HEK293 (cell line): Measurements from ENCODE around the gene AFF1.
A peak's percentile ranks its signal among the peaks of the same experiment; 100 is the strongest.

Experiments used
- EGR2 ChIP-seq: fragments of 450-650 bp; formaldehyde crosslinking; IDR thresholded peaks from 2 replicates; pipeline ENCODE4 v1.5.1; 2016; ENCODE audit warnings: low read depth, missing biosample characterization, missing genetic modification characterization
- KLF9 ChIP-seq: fragments of 450-650 bp; formaldehyde crosslinking; IDR thresholded peaks from 2 replicates; pipeline ENCODE4 v1.5.1; 2016; ENCODE audit warnings: missing biosample characterization, missing genetic modification characterization, low read depth
- OSR2 ChIP-seq: fragments of 450-650 bp; formaldehyde crosslinking; IDR thresholded peaks from 2 replicates; pipeline ENCODE4 v1.5.1; 2016; ENCODE audit warnings: missing biosample characterization, missing genetic modification characterization
- PRDM4 ChIP-seq: fragments of 450-650 bp; formaldehyde crosslinking; IDR thresholded peaks from 2 replicates; pipeline ENCODE4 v1.5.1; 2017; ENCODE audit warnings: missing biosample characterization, missing genetic modification characterization
- SETDB1 ChIP-seq: IDR thresholded peaks from one replicate; pipeline ENCODE4 v1.6.1; 2017; ENCODE audit warnings: mild to moderate bottlenecking, low read length, moderate library complexity, mixed read lengths; ENCODE audit not compliant: insufficient read length
- SP3 ChIP-seq: fragments of 450-650 bp; formaldehyde crosslinking; IDR thresholded peaks from 2 replicates; pipeline ENCODE4 v1.5.1; 2016; ENCODE audit warnings: missing biosample characterization, missing genetic modification characterization
- ZBTB10 ChIP-seq: fragments of 450-650 bp; formaldehyde crosslinking; IDR thresholded peaks from 2 replicates; pipeline ENCODE4 v1.5.1; 2016; ENCODE audit warnings: missing biosample characterization, missing genetic modification characterization
- ZBTB6 ChIP-seq: fragments of 450-650 bp; formaldehyde crosslinking; IDR thresholded peaks from 2 replicates; pipeline ENCODE4 v1.5.1; 2017; ENCODE audit warnings: missing biosample characterization, missing genetic modification characterization
- ZFP3 ChIP-seq: fragments of 450-650 bp; formaldehyde crosslinking; IDR thresholded peaks from 2 replicates; pipeline ENCODE4 v1.5.1; 2016; ENCODE audit warnings: low read depth, missing biosample characterization, missing genetic modification characterization
- ZNF114 ChIP-seq: fragments of 450-650 bp; formaldehyde crosslinking; IDR thresholded peaks from 2 replicates; pipeline ENCODE4 v1.5.0; 2017; ENCODE audit warnings: missing biosample characterization, missing genetic modification characterization
- ZNF121 ChIP-seq: fragments of 450-650 bp; formaldehyde crosslinking; IDR thresholded peaks from 2 replicates; pipeline ENCODE4 v1.5.1; 2016; ENCODE audit warnings: missing biosample characterization, missing genetic modification characterization
- ZNF138 ChIP-seq: fragments of 450-650 bp; formaldehyde crosslinking; IDR thresholded peaks from 2 replicates; pipeline ENCODE4 v1.5.1; 2016; ENCODE audit warnings: missing biosample characterization, missing genetic modification characterization, borderline replicate concordance
- ZNF140 ChIP-seq: fragments of 450-650 bp; formaldehyde crosslinking; IDR thresholded peaks from 2 replicates; pipeline ENCODE4 v1.5.1; 2016; ENCODE audit warnings: missing biosample characterization, missing genetic modification characterization
- ZNF146 ChIP-seq: fragments of 450-650 bp; formaldehyde crosslinking; IDR thresholded peaks from 2 replicates; pipeline ENCODE4 v1.5.1; 2016; ENCODE audit warnings: missing biosample characterization, missing genetic modification characterization
- ZNF211 ChIP-seq: fragments of 450-650 bp; formaldehyde crosslinking; IDR thresholded peaks from 2 replicates; pipeline ENCODE4 v1.5.1; 2016; ENCODE audit warnings: low read depth, missing biosample characterization, missing genetic modification characterization
- ZNF239 ChIP-seq: fragments of 450-650 bp; formaldehyde crosslinking; IDR thresholded peaks from 2 replicates; pipeline ENCODE4 v1.5.1; 2016; ENCODE audit warnings: missing biosample characterization, missing genetic modification characterization
- ZNF248 ChIP-seq: fragments of 450-650 bp; formaldehyde crosslinking; IDR thresholded peaks from 2 replicates; pipeline ENCODE4 v1.5.1; 2017; ENCODE audit warnings: missing biosample characterization, missing genetic modification characterization
- ZNF274 ChIP-seq, 2 experiments: fragments of 200-500 bp in 1 of 2; fragments of 450-650 bp in 1 of 2; sonication (Bioruptor generic) in 1 of 2; formaldehyde crosslinking in 1 of 2; IDR thresholded peaks; 2 replicates each; pipeline versions ENCODE4 v1.5.1 to v1.6.1; 2014 to 2016; ENCODE audit warnings: borderline replicate concordance in 1 of 2, inconsistent platforms in 1 of 2, low read length in 1 of 2, missing biosample characterization in 1 of 2, missing genetic modification characterization in 1 of 2
- ZNF292 ChIP-seq: fragments of 450-650 bp; formaldehyde crosslinking; IDR thresholded peaks from 2 replicates; pipeline ENCODE4 v1.5.1; 2016; ENCODE audit warnings: low read depth, missing biosample characterization, missing genetic modification characterization, borderline replicate concordance
- ZNF324 ChIP-seq: fragments of 450-650 bp; formaldehyde crosslinking; IDR thresholded peaks from 2 replicates; pipeline ENCODE4 v1.5.1; 2016; ENCODE audit warnings: missing biosample characterization, missing genetic modification characterization
- ZNF416 ChIP-seq: fragments of 450-650 bp; formaldehyde crosslinking; IDR thresholded peaks from 2 replicates; pipeline ENCODE4 v1.5.1; 2016; ENCODE audit warnings: missing biosample characterization, missing genetic modification characterization
- ZNF558 ChIP-seq: fragments of 450-650 bp; formaldehyde crosslinking; IDR thresholded peaks from 2 replicates; pipeline ENCODE4 v1.5.1; 2016; ENCODE audit warnings: missing biosample characterization, missing genetic modification characterization
- ZNF585B ChIP-seq: fragments of 450-650 bp; formaldehyde crosslinking; IDR thresholded peaks from 2 replicates; pipeline ENCODE4 v1.5.1; 2016; ENCODE audit warnings: missing biosample characterization, missing genetic modification characterization
- ZNF600 ChIP-seq: fragments of 450-650 bp; formaldehyde crosslinking; IDR thresholded peaks from 2 replicates; pipeline ENCODE4 v1.5.1; 2016; ENCODE audit warnings: missing biosample characterization, missing genetic modification characterization
- ZNF610 ChIP-seq: fragments of 450-650 bp; formaldehyde crosslinking; IDR thresholded peaks from 2 replicates; pipeline ENCODE4 v1.5.1; 2016; ENCODE audit warnings: missing biosample characterization, missing genetic modification characterization, borderline replicate concordance
- ZNF670 ChIP-seq: fragments of 450-650 bp; formaldehyde crosslinking; IDR thresholded peaks from 2 replicates; pipeline ENCODE4 v1.5.1; 2016; ENCODE audit warnings: missing biosample characterization, missing genetic modification characterization, low read depth
- ZSCAN16 ChIP-seq: fragments of 450-650 bp; formaldehyde crosslinking; IDR thresholded peaks from 2 replicates; pipeline ENCODE4 v1.5.1; 2016; ENCODE audit warnings: missing biosample characterization, missing genetic modification characterization
- TF ChIP-seq, protein P1 (sequence below): fragments of 450-650 bp; formaldehyde crosslinking; IDR thresholded peaks from 2 replicates; pipeline ENCODE4 v1.5.1; 2017; ENCODE audit warnings: missing biosample characterization, missing genetic modification characterization

The AFF1 gene

GRCh38 chr4:86961605-86962295 lies 26.9 kb downstream of the AFF1 start (continued):
- TF ChIP-seq SP3 (tag by site-specific recombination), result no peak
- no peak for TF ChIP-seq ZNF248 (tag by site-specific recombination)
- TF ChIP-seq ZNF140 (tag by site-specific recombination), result no peak
- TF ChIP-seq ZNF416 (tag by site-specific recombination), result no peak
- TF ChIP-seq ZNF292 (tag by site-specific recombination), result no peak
- no peak for TF ChIP-seq ZNF239 (tag by site-specific recombination)
- no peak for TF ChIP-seq ZNF670
- TF ChIP-seq SETDB1, result no peak
- 0 out of 2 replicates have a peak, but pooled peaks have one; percentile 31 for TF ChIP-seq ZNF600 (tag by site-specific recombination)
- no peak for TF ChIP-seq ZFP3 (tag by site-specific recombination)
- TF ChIP-seq ZNF585B, result no peak
- TF ChIP-seq, protein P1, sequence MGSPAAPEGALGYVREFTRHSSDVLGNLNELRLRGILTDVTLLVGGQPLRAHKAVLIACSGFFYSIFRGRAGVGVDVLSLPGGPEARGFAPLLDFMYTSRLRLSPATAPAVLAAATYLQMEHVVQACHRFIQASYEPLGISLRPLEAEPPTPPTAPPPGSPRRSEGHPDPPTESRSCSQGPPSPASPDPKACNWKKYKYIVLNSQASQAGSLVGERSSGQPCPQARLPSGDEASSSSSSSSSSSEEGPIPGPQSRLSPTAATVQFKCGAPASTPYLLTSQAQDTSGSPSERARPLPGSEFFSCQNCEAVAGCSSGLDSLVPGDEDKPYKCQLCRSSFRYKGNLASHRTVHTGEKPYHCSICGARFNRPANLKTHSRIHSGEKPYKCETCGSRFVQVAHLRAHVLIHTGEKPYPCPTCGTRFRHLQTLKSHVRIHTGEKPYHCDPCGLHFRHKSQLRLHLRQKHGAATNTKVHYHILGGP, result no peak
- peak; percentile 59 for TF ChIP-seq PRDM4 (tag by site-specific recombination)
- no peak for TF ChIP-seq ZNF138 (tag by site-specific recombination)
- no peak for TF ChIP-seq ZNF324
- TF ChIP-seq ZBTB6, result no peak
- TF ChIP-seq ZSCAN16 (tag by site-specific recombination), result no peak
- TF ChIP-seq ZNF211 (tag by site-specific recombination), result no peak
- TF ChIP-seq ZNF274 (IDR thresholded peaks at IDR 0.05; ENCODE audit: low read length), result no peak
- TF ChIP-seq ZNF274 (tag by site-specific recombination; IDR thresholded peaks at IDR 0.05; ENCODE audit: borderline replicate concordance), result no peak
- no peak for TF ChIP-seq ZNF121 (tag by site-specific recombination)
- no peak for TF ChIP-seq KLF9 (tag by site-specific recombination)
- TF ChIP-seq OSR2, result peak; percentile 87
- TF ChIP-seq ZNF610 (tag by site-specific recombination), result no peak
- no peak for TF ChIP-seq ZNF558 (tag by site-specific recombination)
- TF ChIP-seq EGR2 (tag by site-specific recombination), result no peak
- no peak for TF ChIP-seq ZNF146 (tag by site-specific recombination)
- TF ChIP-seq ZNF114 (tag by site-specific recombination), result no peak
- 0 out of 2 replicates have a peak, but pooled peaks have one; percentile 20 for TF ChIP-seq ZBTB10 (tag by site-specific recombination)
